ENCODE measurements around the gene CFDP1. TPM values are rescaled to one million over a fixed set of nuclear protein-coding genes. Genes with fewer than 3 reads are reported as not detected.

The CFDP1 gene
- total and polyA plus RNA-seq, 2 of the 13 experiments (the other 11 are each of a cell fraction or from before 2014, with no cell fraction given): 78.6 to 153 TPM

DNA sequence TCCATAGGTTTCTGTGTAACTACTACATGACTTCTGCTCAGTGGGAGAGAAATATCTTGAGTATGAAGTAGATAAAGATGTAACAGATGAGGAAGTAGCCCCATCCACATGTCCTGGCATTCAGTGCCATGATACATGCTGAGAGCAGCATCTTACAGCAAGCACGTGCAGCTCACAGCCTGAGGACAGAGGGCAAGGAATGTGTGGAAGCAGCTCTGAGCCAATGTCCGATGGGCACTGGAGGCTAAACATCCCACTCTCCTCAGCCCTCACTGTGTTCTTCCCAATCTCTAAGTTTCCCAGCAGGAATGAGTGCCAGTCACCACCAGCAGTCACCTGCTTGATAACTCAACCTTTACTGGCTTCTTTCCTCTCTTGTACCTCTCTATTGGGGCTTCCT is 40.4 kb downstream of the CFDP1 start:
- Histone ChIP-seq H4K20me1 (ENCODE audit: insufficient read depth, low read length) (no peaks in the 10 kb centered on the region), H3K27me3 (ENCODE audit: control insufficient read depth in 1 of 2, insufficient read depth in 2 of 2, low read length in 2 of 2) (no peaks in the 10 kb centered on the region), H3K4me1 (ENCODE audit: insufficient read depth, low read length) (no peaks in the 10 kb centered on the region), H3K79me2 (ENCODE audit: insufficient read depth, low read length) (no peaks in the 10 kb centered on the region), H2AFZ (ENCODE audit: low read length) (no peak overlapping the region), H3K36me3 (replicated peaks in 1 of 2; ENCODE audit: control insufficient read depth in 1 of 2, insufficient read depth in 2 of 2, low read length in 2 of 2) (peaks cover 24 to 68% of the 10 kb centered on the region in 2 experiments), H3K4me2 (ENCODE audit: low read depth, low read length) (no peak overlapping the region), H3K4me3 (replicated peaks in 1 of 3; ENCODE audit: insufficient read depth in 1 of 3, low read depth in 2 of 3, low read length in 3 of 3) (no peak overlapping the region), H3K9ac (ENCODE audit: insufficient read depth, low read depth, low read length) (no peak overlapping the region), H3K27ac (ENCODE audit: extremely low read length, insufficient read depth, low read length) (no peak overlapping the region), H3K9me3 (ENCODE audit: low read length) (no peaks in the 10 kb centered on the region)
- no peak for FAIRE-seq
- intact Hi-C loops (cut with micrococcal nuclease; ENCODE audit: unreplicated experiment) (no loop called here), in situ Hi-C loops (cut with HindIII; ENCODE audit: extremely low pct_ligation_motif_present, low pct_unique_long_range_greater_than_20kb) (no loop called here)
- CTCF ChIA-PET (ENCODE audit: low intra/inter-chr PET ratio, low total read pairs): no interaction called here
- POLR2A ChIA-PET: no interaction called here
- TF ChIP-seq ZNF564 (CRISPR knock-in tag; IDR thresholded peaks at IDR 0.05): no peak
- TF ChIP-seq RBM22 (optimal IDR thresholded peaks at IDR 0.05; ENCODE audit: low read length): peak; percentile 45
- 100% methylated on average over 2 of the region's 2 CpGs for WGBS (ENCODE audit: low lambda C conversion rate)
- ATAC-seq: no peak
- BruUV-seq (replicated peaks): TSS peak; percentile 34
- DNase-seq (ENCODE audit: low spot score): no peak

DNA sequence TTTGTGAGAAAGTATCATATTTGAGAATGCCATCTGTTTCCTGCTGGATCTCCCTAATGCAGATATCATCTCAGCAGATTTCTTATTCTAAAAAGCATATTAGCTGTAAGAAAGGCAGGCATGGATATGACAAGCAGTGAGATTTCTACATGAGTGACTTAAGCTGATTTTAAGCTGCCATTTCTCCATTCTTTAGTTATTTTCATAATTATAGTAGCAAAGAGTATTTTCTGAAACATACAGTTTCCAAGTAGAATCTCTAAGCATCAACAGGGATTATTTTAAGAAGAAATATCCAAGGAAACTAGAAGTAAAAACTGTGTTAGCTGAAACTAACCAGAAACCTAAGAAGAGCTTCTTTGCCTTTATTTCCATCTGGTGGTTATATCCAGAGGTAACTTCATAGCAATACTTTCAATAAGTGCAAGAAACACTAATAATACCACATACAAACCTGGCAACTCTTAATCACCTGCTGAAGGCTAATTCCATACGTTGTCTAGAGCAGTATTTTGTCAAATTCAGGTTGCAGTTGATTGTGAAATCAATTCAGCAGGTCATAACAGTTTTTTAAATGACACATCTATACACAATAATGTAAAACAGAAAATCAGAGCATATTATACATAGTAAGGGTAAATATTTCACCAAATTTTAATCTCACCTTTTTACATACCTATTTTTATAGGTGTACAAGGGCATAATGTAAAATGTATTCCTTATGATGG is 42.2 kb downstream of the CFDP1 start:
- H3K9me3 ChIP-seq (ENCODE audit: low read length): no peaks in the 10 kb centered on the region
- CTCF ChIA-PET (ENCODE audit: low intra/inter-chr PET ratio, low total read pairs): no interaction called here
- H3K27ac ChIP-seq (ENCODE audit: extremely low read length, insufficient read depth, low read length): no peak overlapping the region
- H3K36me3 ChIP-seq (replicated peaks in 1 of 2; ENCODE audit: control insufficient read depth in 1 of 2, insufficient read depth in 2 of 2, low read length in 2 of 2): peaks cover 25 to 65% of the 10 kb centered on the region in 2 experiments
- TF ChIP-seq CEBPB (IDR thresholded peaks at IDR 0.05; ENCODE audit: borderline replicate concordance, low read depth, low read length) (peak; percentile 59), DNMT1 (CRISPR knock-in tag; IDR thresholded peaks at IDR 0.05) (no peak)
- in situ Hi-C loops (cut with HindIII; ENCODE audit: extremely low pct_ligation_motif_present, low pct_unique_long_range_greater_than_20kb): no loop called here
- intact Hi-C loops (cut with micrococcal nuclease; ENCODE audit: unreplicated experiment): no loop called here
- H4K20me1 ChIP-seq (ENCODE audit: insufficient read depth, low read length): 0 out of 2 replicates have a peak, but pooled peaks cover under 1% of the 10 kb centered on the region
- no peak for DNase-seq (ENCODE audit: low spot score)
- POLR2A ChIA-PET: no interaction called here
- no peaks in the 10 kb centered on the region for H3K79me2 ChIP-seq (ENCODE audit: insufficient read depth, low read length)
- no peak overlapping the region for H3K4me2 ChIP-seq (ENCODE audit: low read depth, low read length)
- no peak for ATAC-seq
- H3K27me3 ChIP-seq (ENCODE audit: control insufficient read depth in 1 of 2, insufficient read depth in 2 of 2, low read length in 2 of 2): no peaks in the 10 kb centered on the region
- no peak overlapping the region for H3K4me3 ChIP-seq (replicated peaks in 1 of 3; ENCODE audit: insufficient read depth in 1 of 3, low read depth in 2 of 3, low read length in 3 of 3)
- H3K9ac ChIP-seq (ENCODE audit: insufficient read depth, low read depth, low read length): no peak overlapping the region
- BruUV-seq (replicated peaks): TSS peak; percentile 3
- H3K4me1 ChIP-seq (ENCODE audit: insufficient read depth, low read length): no peaks in the 10 kb centered on the region
- no peak for FAIRE-seq
- 93% methylated on average over 1 of the region's 1 CpG for WGBS (ENCODE audit: low lambda C conversion rate)
- no peak overlapping the region for H2AFZ ChIP-seq (ENCODE audit: low read length)

Data from HepG2 (cell line).